Eye (tissue), 1 donor: ENCODE data around the gene ADCY9.

Experiments used
- DNase-seq: peaks from one replicate; pipeline ENCODE4 v3.0.0-alpha.2; 2015

ADCY9 gene

DNA sequence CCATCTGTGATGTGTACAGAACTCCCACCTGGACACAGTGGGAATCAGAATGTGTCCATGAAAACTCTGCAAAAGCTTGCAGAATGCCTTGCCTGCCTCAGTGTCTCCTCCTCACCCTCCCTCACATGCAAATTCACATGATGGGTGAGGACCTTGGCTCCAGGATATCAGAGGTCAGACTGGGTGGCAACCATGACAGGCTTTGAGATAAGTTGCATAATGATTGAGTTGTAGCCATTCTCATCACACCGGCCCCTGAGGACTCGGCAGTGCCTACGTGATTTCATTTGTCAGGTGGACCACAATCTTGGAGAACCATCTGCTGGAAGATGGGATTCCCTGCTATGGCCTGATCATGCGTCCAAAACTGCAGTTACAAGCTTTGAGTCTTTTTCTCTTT is 3.9 kb upstream of the ADCY9 start:
- DNase-seq: no peak

DNA sequence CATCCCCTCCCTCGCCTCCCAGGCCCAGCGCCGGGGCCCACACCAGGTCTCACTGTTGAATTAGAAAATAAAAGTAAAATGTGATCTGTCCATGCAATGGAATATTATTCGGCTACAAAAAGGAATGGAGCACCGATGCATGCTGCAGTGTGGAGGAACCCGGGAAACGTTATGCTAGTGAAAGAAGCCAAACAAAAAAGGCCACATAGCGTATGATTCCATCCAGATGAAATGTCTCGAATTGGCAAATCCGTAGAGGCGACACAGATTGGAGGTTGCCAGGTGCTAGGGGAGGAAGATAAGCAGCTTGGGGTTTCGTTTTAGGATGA is 972 bp upstream of the ADCY9 start:
- DNase-seq: no peak

DNA sequence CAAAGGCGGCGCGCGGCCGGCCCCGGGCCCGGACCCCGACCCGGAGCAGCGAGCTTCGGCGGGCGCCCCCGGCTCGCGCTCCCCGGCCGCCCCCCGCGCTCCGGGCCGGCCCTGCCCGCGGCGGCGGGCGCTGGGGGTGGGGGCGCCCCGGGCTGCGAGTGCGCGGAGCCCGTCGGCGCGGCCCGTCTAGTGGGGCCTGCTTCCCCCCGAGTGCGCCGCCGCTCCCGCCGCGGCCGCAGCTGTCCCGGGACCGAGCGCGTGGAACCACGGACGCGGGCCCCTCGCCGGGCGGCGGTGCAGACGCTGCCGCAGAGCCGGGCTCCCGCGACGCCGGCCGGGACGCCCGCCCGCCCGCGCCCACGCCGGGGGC is 308 bp downstream of the ADCY9 start:
- DNase-seq: no peak

DNA sequence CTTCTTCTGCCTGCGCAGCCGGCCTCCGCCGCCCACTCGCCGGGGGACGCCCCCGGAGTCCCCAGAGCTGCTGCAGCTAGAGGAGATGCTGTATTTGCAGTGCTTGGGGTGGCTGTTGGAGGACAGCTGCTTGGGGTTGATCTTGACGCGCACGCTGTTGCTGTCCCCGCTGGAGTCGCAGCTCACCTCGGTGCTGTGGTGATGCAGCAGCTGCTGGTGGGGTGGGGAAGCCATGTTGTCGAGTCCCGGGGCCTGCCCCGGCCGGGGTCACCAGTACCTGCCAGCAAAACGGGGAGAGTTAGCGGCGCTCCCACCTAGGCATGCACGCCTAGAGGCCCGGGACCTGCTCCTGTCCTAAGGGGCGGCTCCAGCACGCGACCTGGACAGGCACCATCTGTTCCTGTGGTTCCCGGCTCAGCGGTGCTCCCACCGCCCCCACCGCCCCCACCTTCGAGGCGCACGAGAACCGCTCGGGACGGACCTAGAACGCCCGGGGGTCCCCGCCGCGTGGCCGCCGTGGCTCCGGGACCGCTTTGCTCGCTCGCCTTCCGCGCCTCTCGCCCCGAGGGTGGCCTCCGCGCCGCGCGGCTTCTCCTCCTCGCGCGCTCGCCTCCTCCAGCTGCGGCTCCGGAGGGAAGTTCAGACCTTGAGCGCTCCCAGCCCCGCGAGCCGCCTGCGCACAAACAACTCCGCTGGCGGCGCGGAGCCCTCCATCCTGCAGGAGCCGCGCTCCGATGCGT is 863 bp downstream of the ADCY9 start:
- DNase-seq: peak; percentile 76

DNA sequence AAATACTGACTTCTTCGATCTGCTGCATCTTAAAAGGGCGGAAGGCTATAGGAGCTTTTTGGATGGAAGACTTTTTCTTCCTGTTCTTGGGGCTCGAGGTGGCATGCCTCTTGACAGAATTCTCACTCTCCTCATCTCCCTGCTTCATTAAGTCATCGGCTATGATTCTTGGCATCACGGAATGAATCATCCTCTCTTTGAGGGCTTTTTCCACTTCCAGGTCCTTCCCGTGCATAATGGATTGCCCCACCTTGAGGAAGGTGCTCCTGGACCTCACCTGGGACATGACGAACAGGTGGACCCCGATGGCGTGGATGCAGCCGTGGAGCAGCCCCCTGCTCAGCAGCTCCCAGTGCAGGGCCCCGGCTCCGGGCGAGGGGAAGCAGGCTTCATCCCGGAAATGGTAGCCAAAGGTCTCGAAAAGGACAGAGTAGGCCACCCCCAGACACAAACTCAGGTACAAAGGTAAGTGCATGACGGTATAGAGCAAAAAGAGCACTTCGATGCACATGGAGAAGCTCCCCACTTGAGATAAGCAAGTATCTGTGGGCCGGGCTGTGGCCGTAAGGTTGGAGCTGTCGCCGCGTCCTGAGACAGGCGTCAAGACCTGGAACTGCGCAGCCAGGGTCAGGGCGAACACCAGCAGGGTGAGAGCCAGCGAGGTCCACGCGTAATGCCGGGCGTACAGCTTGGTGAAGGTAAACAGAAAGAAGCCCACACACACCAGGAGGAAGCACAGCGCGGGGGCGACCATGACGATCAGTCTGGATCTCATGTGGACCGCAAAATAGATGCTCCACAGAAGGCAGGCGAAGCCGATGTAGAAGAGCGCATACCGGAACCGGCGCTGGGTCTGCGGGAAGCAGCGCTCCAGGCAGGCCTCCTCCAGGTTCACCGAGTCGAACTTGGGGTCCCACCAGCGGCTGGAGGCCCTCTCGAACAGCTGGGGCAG is 1.7 kb downstream of the ADCY9 start:
- DNase-seq: no peak

DNA sequence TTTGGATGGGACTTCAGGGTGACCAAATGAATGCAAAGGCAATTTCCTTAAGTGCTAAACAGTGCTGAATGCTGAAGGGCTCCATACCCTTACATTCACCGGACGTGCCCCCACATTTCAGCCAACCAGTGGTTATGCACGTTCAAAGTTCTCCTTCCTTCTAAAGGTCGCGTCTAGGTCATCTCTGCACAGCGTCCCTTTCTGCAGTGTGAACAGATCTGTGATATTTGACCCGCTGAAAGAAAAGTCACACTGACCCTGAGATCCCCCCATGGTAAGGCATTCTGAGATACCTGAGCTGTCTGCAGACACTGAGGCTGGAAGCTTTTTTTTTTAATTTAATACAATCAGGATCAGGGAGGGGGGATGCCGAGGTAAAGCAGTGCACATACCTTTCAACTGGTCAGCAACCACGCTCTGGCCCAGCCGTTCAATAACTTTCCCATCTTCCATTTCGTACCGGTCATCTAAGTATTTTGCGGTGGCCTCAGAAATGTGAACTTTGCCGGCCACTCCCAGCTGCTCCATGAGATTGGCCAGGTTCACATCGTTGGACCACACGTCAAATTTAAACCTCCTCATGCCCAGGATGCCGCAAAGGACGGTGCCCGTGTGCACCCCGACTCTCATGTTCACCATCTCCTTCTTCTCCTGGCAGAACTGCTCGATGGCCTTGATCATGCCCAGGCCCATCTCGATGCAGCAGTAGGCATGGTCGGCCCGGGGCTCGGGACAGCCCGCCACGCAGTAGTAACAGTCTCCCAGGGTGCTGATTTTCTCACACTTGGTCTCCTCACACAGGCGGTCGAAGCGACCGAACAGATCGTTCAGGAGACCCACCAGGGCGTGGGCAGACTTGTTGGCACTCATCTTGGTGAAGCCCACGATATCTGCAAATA is 2.6 kb downstream of the ADCY9 start:
- DNase-seq: no peak

DNA sequence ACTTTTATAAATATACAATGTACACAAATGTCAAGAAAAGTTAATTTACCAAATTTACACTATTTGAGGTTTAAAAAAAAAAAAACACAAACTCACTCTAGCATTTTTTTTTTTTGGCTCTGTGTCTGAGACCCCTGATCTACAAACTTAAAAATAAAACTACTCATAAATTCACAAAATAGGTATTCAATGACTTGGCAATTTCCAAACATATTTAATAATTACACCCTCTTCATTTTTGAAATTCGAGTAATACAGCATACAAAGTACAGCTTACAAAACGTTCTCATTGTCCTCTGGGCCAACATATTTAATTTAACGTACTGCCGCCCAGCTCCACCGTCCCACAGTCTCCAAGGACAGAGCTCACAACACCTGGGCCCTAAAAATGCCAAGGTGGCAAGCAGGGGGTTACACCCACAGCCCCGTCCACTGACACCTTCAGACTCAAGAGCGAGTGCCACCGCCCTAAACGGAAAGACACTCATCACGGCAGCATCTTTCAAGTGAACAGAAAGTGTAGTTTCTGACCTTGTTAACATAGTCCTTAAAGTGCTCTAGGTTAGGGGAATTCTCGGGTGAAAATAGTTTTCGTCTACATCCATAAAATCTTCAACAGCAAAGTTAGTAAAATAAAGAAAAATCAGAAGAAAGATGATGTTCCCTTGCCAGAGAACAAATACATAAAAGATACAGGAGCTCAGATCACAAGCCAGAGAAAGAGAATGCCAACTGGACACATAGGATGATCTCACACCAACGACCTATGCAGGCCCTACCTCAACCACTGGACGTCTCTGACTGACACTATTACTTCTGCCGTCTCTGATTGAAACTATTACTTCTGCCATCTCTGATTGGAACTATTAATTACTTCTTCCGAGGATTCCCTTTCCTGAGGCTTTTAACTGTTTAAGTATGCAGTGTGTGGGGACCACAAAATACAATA is 4.2 kb downstream of the ADCY9 start:
- DNase-seq: no peak

DNA sequence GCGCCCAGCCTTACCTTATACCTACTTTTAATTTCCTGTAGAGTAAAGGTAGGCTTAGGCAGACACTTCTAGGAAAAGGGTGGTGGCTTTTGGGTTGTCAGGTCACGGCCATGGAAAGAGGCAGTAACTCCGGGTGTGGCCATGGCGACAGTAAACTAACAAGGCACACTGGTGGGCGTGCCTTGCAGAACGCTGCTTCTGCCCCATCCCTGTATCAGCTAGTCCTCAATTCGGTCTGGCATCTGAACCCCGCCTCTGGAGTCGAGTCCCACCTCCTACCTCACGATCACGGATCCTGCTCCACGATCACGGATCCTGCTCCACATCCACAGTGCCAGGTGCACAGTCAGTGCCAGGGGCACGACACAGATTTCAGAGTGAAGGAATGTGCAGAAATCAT is 5.6 kb downstream of the ADCY9 start:
- DNase-seq: no peak

DNA sequence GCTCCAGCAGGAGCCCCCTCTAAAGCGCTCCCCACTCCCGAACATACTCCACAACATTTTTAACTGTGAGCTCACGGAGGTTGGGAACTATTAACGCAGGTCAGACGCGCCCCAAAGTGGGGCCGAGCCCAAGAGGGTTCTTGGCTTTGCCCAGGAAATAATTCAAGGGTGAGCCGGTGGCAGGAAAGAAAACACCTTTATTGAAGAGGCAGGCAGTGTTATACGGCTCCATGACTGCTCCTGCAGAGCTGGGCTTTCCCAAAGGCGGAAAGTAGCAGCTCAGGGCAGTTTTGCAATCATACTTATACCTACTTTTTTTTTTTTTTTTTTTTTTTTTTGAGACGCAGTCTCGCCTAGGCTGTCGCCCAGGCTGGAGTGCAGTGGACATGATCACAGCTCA is 6.2 kb downstream of the ADCY9 start:
- no peak for DNase-seq

DNA sequence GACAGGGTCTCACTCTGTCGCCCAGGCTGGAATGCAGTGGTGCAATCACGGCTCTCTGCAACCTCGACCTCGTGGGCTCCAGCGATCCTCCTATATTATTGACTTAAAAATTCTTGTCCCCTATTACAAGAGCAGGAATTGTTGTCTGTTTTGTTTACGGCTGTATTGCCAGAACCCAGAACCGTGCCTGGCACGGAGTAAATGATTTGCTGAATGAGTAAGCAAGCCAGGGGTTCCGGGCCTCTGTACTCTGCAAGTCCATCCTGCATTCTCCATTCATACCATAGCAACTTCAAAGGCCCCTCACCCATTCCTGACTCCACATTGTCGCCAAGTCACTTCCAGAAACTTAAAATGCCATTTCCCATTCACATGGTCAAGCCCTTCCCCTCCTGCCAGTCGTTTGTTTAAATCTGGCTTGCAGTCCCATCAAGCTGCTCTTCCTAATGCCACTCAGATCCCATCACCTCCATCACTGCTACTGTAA is 6.9 kb downstream of the ADCY9 start:
- DNase-seq: no peak

DNA sequence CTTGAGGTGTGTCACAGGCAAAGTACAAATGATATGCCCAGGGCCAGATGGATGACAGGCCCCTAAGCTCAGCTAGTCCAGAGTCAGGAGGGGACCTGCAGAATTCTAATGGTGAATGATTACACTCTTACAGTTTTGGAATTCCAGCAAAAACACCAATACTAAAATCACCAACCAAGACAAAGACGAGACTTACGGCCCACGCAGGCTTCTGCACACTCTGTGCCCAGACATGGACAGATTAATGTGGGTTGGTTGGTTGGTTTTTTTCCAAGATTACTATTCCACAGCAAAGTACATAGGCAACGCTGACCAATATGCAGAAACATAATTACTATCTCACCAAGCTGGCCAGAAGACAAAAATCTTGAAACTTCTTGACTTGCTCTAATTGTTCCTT is 9.7 kb downstream of the ADCY9 start:
- DNase-seq: no peak

DNA sequence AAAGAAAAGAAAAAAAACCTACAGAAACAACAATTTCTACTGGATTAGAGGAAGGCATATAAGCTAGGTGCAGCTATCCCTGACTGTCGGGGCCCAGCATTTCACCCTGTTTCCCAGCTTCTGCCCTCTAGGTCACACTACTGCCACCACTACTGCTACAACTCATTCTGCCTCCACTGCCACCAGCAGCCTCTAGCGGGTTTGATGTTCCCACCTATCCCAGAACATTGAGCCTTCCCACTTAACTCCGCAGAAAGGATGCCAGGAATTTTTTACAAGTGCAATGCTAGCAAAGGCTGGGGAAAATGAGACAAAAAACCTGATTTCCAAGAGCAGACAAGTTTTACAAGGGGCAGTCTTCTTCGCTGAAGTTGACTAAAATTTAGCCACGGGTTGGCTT is 10.4 kb downstream of the ADCY9 start:
- no peak for DNase-seq

DNA sequence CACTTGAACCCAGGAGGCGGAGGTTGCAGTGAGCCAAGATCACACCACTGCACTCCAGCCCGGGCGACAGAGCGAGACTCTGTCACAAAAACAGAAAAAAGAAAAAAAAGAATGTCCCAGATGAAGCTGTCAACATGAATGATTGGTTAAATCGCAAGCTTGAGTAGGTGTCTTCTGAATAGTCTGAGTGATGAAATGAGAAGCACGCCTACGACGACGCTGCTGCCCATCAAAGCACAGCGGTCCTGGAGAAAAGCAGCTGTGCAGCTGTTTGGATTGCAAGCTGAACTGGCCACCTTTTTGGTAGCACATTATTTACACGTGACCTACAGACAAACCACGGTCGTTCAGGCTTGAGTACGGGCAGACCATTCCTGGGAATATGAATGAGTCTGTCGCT is 12.5 kb downstream of the ADCY9 start:
- peak; percentile 41 for DNase-seq

DNA sequence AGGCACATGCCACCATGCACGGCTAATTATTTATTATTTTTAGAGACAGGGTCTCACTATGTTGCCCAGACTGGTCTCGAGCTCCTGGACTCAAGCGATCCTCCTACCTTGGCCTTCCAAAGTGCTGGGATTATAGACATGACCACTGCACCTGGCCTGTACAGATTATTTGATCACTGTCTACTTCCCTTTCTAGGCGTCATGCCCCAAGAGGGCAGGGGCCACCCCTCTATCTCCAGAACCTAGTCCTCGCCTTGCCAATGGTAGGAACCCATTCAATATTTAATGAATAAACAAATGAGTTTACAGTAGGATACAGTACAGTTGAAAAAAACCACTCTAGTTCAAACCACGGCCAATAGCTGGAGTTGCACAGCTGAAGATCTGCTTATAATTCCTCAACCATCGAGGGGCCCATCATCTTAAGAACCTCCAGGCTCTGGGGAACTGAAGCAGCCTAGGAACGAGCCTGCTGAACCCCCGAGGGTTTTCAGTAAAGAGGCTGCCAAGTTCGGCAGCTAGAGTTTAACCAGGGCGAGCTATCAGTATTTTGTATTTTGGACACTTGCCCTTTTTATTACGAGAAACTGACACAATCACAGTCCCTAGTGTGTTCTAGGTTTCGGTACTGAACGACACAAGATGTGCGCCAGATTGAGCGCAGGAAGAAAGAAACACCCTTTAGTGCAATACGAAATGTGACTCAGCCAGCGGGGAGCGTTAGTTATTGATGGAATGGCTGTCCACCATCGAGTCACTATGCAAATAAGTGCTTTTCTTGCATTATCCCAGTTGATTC is 14.6 kb downstream of the ADCY9 start:
- DNase-seq: no peak

DNA sequence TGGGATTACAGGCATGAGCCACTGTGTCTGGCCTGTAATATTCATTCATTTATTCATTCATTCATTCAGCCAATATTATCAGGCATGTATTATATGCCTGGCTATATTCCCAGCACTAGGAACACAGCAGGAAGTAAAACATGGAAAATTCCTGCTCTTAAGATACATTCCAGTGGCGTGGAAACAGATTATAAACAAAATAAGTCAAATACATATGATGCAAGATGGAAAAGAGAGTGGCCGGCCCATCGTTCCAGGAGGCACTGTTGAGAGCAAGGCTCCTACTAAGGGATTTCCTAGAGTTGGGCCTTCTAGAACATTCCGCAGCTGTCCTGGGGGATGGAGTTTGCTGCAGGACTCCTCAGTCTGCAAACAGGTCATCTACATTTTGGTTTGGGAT is 17.7 kb downstream of the ADCY9 start:
- DNase-seq: no peak

DNA sequence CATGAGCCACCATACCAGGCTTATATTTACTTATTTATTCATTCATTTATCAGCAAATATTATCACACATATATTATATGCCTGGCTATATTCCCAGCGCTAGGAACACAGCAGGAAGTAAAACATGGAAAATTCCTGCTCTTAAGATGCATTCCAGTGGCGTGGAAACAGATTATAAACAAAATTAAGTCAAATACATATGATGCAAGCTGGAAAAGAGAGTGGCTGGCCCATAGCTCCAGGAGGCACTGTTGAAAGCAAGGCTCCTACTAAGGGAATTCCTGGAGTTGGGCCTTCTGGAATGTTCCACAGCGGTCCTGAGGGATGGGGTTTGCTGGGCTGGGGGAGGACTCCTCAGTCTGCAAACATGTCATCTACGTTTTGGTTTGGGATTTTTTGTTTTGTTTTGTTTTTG is 18.4 kb downstream of the ADCY9 start:
- no peak for DNase-seq

DNA sequence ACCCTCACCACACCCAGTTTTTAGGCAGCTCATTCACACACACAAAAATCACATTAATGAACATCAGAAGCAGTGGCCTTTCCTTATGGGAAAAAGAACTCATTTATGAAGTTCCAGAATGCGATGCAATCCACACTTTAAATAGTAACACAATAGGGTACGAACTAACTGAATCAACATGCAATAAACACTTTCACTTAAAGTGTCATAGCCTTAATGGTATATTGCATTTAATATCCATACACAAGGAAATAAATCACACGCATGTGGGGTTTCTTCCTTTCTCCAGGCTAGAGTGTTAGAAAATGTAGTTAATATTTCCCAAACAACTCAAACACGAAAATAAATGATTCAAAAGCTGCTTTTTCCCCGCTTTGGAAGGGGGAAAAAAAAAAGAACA is 19.7 kb downstream of the ADCY9 start:
- DNase-seq: no peak

DNA sequence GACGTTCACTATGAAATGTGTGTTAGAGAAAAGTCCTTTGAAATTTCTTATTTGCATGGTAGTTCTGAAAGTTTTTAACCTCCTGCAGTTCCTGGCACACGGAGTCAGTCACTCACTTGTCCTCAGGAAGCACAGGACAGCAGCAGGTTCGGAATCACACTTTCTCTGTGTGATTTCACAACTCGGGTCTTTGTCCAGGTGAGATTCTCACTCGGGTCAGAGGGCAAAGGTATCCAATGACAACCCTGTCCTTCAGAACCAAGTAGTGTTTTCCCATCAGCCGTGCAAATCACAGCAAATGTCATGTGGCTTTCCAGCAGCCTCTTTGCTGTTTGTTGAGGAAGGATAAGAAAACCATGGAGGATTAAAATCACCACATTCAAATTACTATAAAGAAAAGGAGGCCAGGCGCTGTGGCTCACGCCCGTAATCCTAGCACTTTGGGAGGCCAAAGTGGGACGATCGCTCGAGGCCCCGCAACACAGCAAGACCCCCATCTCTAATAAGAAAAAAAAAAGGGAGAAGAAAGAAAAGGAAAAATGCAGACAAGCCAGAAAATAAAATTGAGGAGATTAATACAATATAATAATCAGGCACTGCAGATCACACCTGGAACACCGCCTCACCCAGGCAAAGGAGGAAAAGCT is 22.0 kb downstream of the ADCY9 start:
- DNase-seq: no peak

DNA sequence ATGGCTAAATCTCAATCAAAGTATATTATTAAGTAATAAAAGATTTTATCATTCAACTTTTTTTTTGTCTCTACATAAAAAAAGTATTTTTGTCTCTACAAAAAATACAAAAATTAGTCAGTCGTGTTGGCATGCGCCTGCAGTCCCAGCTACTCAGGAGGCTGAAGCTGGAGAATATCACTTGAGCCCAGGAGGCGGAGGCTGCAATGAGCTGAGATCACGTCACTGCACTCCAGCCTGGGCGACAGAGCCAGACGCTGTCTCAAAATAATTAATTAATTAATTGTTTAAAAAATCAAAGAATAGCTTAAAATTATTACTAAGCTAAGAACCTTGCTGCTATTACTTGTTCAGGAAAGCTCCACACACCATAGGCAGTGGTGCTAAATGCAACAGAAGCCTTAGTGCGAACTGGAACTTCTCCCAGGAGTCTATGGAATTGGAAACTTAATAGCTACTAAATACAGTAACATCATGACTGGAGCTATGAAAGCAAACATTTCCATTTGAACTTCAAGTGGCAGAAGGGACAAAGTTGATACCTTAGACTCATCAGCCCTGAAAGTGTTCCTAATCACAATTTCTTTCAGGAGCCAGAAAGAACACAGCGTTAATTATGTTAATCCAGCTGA is 22.6 kb downstream of the ADCY9 start:
- DNase-seq: no peak
